Left ventricle myocardium inferior (tissue), 1 donor: ENCODE results near the gene MAML2. TPM values are rescaled to one million over a fixed set of nuclear protein-coding genes. Genes with fewer than 3 reads are reported as not detected.

Experiments used
- DNase-seq: peaks from one replicate; pipeline ENCODE4 v3.0.0-alpha.2; 2020
- H3K27ac ChIP-seq: fragments of 200-600 bp; replicated peaks from 2 replicates; pipeline ENCODE4 v1.8.0; 2021
- H3K27me3 ChIP-seq: fragments of 200-600 bp; 2 replicates; pipeline ENCODE4 v1.8.0; 2021; ENCODE audit warnings: low read depth
- H3K36me3 ChIP-seq: fragments of 200-600 bp; 2 replicates; pipeline ENCODE4 v1.8.0; 2021
- H3K4me1 ChIP-seq: fragments of 200-600 bp; 2 replicates; pipeline ENCODE4 v1.8.0; 2021
- H3K4me3 ChIP-seq: fragments of 200-600 bp; 2 replicates; pipeline ENCODE4 v1.8.0; 2021; ENCODE audit warnings: mild to moderate bottlenecking, moderate library complexity
- H3K9me3 ChIP-seq: fragments of 200-600 bp; replicated peaks from 2 replicates; pipeline ENCODE4 v1.8.0; 2021
- CTCF ChIP-seq: fragments of 200-600 bp; IDR thresholded peaks from 2 replicates; pipeline ENCODE4 v1.8.0; 2021; ENCODE audit warnings: antibody characterized with exemption, mild to moderate bottlenecking, borderline replicate concordance
- intact Hi-C: fragments of 100-400 bp; cut with micrococcal nuclease; formaldehyde crosslinking; loops from one replicate; pipeline ENCODE4 v1.11.0; 2022
- total RNA-seq: library from RNA; stranded (reverse); fragmentation: NEBNext Ultra II Directional; extraction: Animal tissue kit (Norgen Biotek cat#: 25700); gene quantifications from one replicate; pipeline ENCODE4 v1.2.1, GENCODE V29; 2021
- donor health status: DM: no; HTN: yes; CAD: no; lungs with severe emphysema.

MAML2 gene
- total RNA-seq, 1 donor from 2014 or later: 4.5 TPM

DNA sequence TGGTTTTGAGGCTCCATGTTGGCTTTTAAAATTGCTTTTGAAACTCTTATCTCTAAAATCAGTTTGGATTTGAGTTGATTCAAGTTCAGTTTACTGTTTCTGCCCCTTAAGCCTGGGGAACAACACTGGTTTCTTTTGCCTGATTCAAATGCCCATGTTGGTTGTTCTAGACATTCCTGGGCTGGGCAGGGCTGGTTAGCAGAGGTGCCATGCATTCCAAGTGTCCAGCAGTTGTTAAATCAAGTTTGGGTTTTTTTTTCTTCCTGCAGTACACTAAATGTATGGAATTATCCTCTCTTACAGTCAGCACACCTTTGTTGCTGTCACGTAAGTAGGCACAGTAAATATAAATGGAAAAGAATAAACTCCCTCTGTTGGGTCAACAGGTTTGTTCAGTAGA lies 351.9 kb downstream of the MAML2 start:
- TF ChIP-seq CTCF: no peak
- intact Hi-C loops: no loop called here
- H3K4me1 ChIP-seq: peaks cover 6% of the 10 kb centered on the region
- peaks cover 4% of the 10 kb centered on the region for H3K36me3 ChIP-seq
- no peak for DNase-seq
- H3K27me3 ChIP-seq: no peaks in the 10 kb centered on the region
- no peak overlapping the region for H3K27ac ChIP-seq
- no peaks in the 10 kb centered on the region for H3K9me3 ChIP-seq
- no peak overlapping the region for H3K4me3 ChIP-seq

DNA sequence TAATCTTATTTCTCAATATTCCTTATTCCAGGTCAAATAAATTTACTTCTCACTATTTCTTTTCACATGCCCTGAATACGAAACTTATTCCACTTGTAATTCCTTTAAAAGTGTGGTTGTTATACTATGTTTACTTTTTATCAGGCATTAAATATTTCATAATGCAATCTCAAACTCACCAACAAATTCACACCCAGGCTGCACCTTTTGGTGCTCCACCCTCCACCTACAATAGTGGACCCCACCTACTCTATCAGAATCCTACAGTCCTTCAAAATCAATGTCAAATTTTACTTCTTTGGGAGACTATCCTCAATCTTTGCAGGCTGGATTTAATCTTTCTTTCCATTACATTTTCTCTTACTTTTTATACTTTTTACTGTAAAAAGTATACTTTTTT lies 353.2 kb downstream of the MAML2 start:
- intact Hi-C loops: no loop called here
- no peak overlapping the region for H3K27ac ChIP-seq
- no peak for TF ChIP-seq CTCF
- H3K36me3 ChIP-seq: peaks cover 7% of the 10 kb centered on the region
- no peak for DNase-seq
- H3K4me1 ChIP-seq: peaks cover 6% of the 10 kb centered on the region
- H3K27me3 ChIP-seq: no peaks in the 10 kb centered on the region
- H3K4me3 ChIP-seq: no peak overlapping the region
- no peaks in the 10 kb centered on the region for H3K9me3 ChIP-seq

DNA sequence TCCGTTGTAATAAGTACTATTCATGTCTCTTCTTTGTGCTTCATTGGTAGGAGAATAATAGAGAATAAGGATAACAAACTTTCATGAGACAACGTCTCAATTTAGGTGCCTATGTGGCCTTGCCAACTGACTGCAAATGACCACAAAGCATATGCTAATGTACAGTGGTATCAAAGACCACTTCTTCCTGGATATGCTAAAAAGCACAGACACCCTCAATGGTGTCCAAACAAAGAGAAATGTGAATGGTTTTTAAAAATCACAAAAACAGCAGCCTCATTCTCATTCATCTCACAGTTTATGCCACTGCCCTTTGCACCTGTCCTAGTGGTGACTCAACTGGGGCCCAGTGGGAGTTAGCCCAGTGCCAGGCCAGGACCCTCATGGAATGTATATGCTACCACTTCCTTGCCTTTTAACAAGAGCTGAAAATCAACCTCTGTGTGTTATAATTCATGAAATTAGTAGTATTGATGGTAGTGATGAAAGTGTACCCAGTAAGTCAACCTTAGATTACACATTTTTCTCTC lies 353.9 kb downstream of the MAML2 start:
- Histone ChIP-seq H3K9me3 (no peaks in the 10 kb centered on the region), H3K4me3 (no peak overlapping the region), H3K4me1 (peaks cover 6% of the 10 kb centered on the region), H3K27me3 (no peaks in the 10 kb centered on the region), H3K36me3 (peaks cover 13% of the 10 kb centered on the region), H3K27ac (no peak overlapping the region)
- no peak for DNase-seq
- intact Hi-C loops: no loop called here
- no peak for TF ChIP-seq CTCF

GRCh38 chr11:95985174-95985808 lies 357.7 kb downstream of the MAML2 start:
- no peaks in the 10 kb centered on the region for H3K4me1 ChIP-seq
- no peaks in the 10 kb centered on the region for H3K27me3 ChIP-seq
- H3K27ac ChIP-seq: no peak overlapping the region
- H3K36me3 ChIP-seq: peaks cover 18% of the 10 kb centered on the region
- no peaks in the 10 kb centered on the region for H3K9me3 ChIP-seq
- intact Hi-C loops: no loop called here
- H3K4me3 ChIP-seq: no peak overlapping the region
- no peak for DNase-seq
- no peak for TF ChIP-seq CTCF

GRCh38 chr11:95984072-95984471 lies 358.9 kb downstream of the MAML2 start:
- Histone ChIP-seq H3K9me3 (no peaks in the 10 kb centered on the region), H3K36me3 (peaks cover 26% of the 10 kb centered on the region), H3K27me3 (no peaks in the 10 kb centered on the region), H3K4me1 (no peaks in the 10 kb centered on the region), H3K27ac (no peak overlapping the region), H3K4me3 (no peak overlapping the region)
- DNase-seq: no peak
- intact Hi-C loops: no loop called here
- TF ChIP-seq CTCF: no peak
